GM12801 (cell line): ENCODE results near the gene HNF1B.

ENCODE experiments used
- CTCF ChIP-seq: IDR thresholded peaks from one replicate; pipeline ENCODE4 v1.5.1; 2011; ENCODE audit warnings: control low read depth; ENCODE audit not compliant: insufficient read length; ENCODE audit errors: extremely low read depth

Gene HNF1B

GRCh38 chr17:37787055-37787757, 42.3 kb upstream of the HNF1B start:
- TF ChIP-seq CTCF = no peak

GRCh38 chr17:37786481-37786880, 41.6 kb upstream of the HNF1B start:
- TF ChIP-seq CTCF = no peak

- no peak for TF ChIP-seq CTCF
These were observed 36.6 kb upstream of the HNF1B start for GRCh38 chr17:37781451-37781850.

GRCh38 chr17:37779554-37779953, 34.7 kb upstream of the HNF1B start:
- no peak for TF ChIP-seq CTCF

GRCh38 chr17:37774504-37774903, 29.6 kb upstream of the HNF1B start:
- TF ChIP-seq CTCF = no peak

- no peak for TF ChIP-seq CTCF
These were observed 28.1 kb upstream of the HNF1B start for GRCh38 chr17:37772982-37773381.

GRCh38 chr17:37770631-37771518, 26.0 kb upstream of the HNF1B start:
- TF ChIP-seq CTCF = no peak
